HEK293T (cell line): ENCODE measurements around the gene CFAP58.

Source experiments
- SP1 ChIP-seq: fragments of 450-650 bp; IDR thresholded peaks from 2 replicates; pipeline ENCODE4 v1.6.1; 2017
- SUZ12 ChIP-seq: fragments of 450-650 bp; IDR thresholded peaks from 2 replicates; pipeline ENCODE4 v1.6.1; 2016; ENCODE audit warnings: mild to moderate bottlenecking
- TARDBP ChIP-seq: fragments of 450-650 bp; IDR thresholded peaks from 2 replicates; pipeline ENCODE4 v1.6.1; 2016

DNA sequence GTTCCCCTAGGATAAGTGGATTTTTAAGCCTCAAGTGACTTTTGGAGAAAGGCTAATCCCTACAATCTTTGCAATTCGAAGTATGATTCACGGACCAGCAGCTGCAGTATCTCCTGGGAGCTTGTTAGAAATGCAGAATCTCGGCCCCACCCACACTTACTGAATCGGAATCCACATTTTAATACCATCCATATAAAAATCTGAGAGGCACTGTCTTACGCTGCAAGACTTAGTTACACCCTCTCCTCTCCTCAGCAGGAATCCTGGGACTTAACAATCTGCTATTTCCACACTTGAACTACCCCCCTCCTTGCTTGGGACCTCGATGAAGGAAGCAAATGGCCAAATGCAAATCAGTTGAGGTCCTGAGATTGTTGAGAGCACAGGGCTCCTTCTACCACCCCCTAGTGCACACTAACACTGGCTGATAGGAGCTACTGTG lies 36.3 kb upstream of the CFAP58 start:
- TF ChIP-seq SUZ12 (no peak), SP1 (no peak), TARDBP (no peak)
